GM12878 (cell line): ENCODE results near the gene ARMC9. TPM values are rescaled to one million over a fixed set of nuclear protein-coding genes. Genes with fewer than 3 reads are reported as not detected.

Experiments
- ATAC-seq: fragments of 200-7000 bp; cut with Tn5 transposase; 3 replicates; pipeline ENCODE4 v1.9.1; 2020; ENCODE audit warnings: mild to moderate bottlenecking, moderate library complexity
- BruUV-seq: library from RNA; stranded (reverse); fragments of 400-500 nt; replicated peaks from 2 replicates; lab custom pipeline; 2021; lab: Mats Ljungman, UMichigan
- CTCF ChIA-PET: fragments of 300-600 bp; sonication (Branson Sonifier 250); formaldehyde crosslinking; extraction: SDS; loops from one replicate; lab custom pipeline; 2021; ENCODE audit warnings: inconsistent platforms; lab: Yijun Ruan, JAX
- POLR2A ChIA-PET: fragments of 350-600 bp; formaldehyde crosslinking; extraction: SDS; loops from one replicate; lab custom pipeline; 2021; ENCODE audit warnings: inconsistent platforms; lab: Charles Lee
- RAD21 ChIA-PET: fragments of 300-600 bp; sonication (Branson Sonifier 250); formaldehyde crosslinking; loops from one replicate; lab custom pipeline; 2023; ENCODE audit warnings: antibody characterized with exemption; ENCODE audit not compliant: unreplicated experiment; lab: Charles Lee
- SMC1A ChIA-PET: fragments of 300-600 bp; sonication (Branson Sonifier 250); formaldehyde crosslinking; loops from one replicate; lab custom pipeline; 2023; ENCODE audit not compliant: unreplicated experiment, uncharacterized antibody; lab: Charles Lee
- DNase-seq: peaks from one replicate; pipeline ENCODE4 v3.0.0-alpha.2; 2011; ENCODE audit warnings: low read depth, low spot score
- FAIRE-seq: peaks from 3 replicates; lab custom pipeline; 2011; peaks lifted over from hg19 to GRCh38; lab: Jason Lieb, UNC
- H2AFZ ChIP-seq: 2 replicates; pipeline ENCODE4 v1.6.0; 2011; ENCODE audit warnings: low read depth, low read length, control low read depth; ENCODE audit not compliant: control insufficient read depth
- H3K27ac ChIP-seq: 2 replicates; pipeline ENCODE4 v1.5.1; 2011; ENCODE audit warnings: control low read depth; ENCODE audit not compliant: control insufficient read depth, insufficient read depth
- H3K27me3 ChIP-seq, 2 experiments: replicated peaks in 1 of 2; 2 replicates each; pipeline versions ENCODE4 v1.6.0 to v1.6.1; 2011; ENCODE audit warnings: low read length in 1 of 2; ENCODE audit not compliant: control insufficient read depth in 2 of 2, insufficient read depth in 2 of 2
- H3K36me3 ChIP-seq, 2 experiments: 2 replicates each; pipeline ENCODE4 v1.5.1; 2011; ENCODE audit warnings: low read length in 1 of 2; ENCODE audit not compliant: control insufficient read depth in 2 of 2, insufficient read depth in 2 of 2
- H3K4me1 ChIP-seq: 2 replicates; pipeline ENCODE4 v1.6.1; 2011; ENCODE audit warnings: mild to moderate bottlenecking, low read length, moderate library complexity, mixed read lengths; ENCODE audit not compliant: control insufficient read depth, insufficient read depth
- H3K4me2 ChIP-seq: 2 replicates; pipeline ENCODE4 v1.6.0; 2011; ENCODE audit warnings: control low read depth; ENCODE audit not compliant: control insufficient read depth, insufficient read depth
- H3K4me3 ChIP-seq: fragments of 200-600 bp; sonication (generic); 2 replicates; pipeline ENCODE4 v1.5.1; 2016
- H3K79me2 ChIP-seq: 2 replicates; pipeline ENCODE4 v1.6.0; 2011; ENCODE audit warnings: low read length; ENCODE audit not compliant: control insufficient read depth, insufficient read depth
- H3K9ac ChIP-seq: 2 replicates; pipeline ENCODE4 v1.8.0; 2011; ENCODE audit warnings: low read length, control low read depth, mixed read lengths; ENCODE audit not compliant: control insufficient read depth, insufficient read depth
- H3K9me3 ChIP-seq: replicated peaks from 3 replicates; pipeline ENCODE4 v1.5.1; 2011; ENCODE audit warnings: mild to moderate bottlenecking, low read length; ENCODE audit not compliant: control insufficient read depth, insufficient read depth
- H4K20me1 ChIP-seq: 2 replicates; pipeline ENCODE4 v1.6.0; 2011; ENCODE audit not compliant: control insufficient read depth, insufficient read depth
- ASH2L ChIP-seq: fragments of 300-600, 200-600 bp; sonication (generic); IDR thresholded peaks from 2 replicates; pipeline ENCODE4 v1.6.1; 2017; ENCODE audit warnings: low read depth, mild to moderate bottlenecking, borderline replicate concordance
- E2F8 ChIP-seq: fragments of 450-650 bp; IDR thresholded peaks from 2 replicates; pipeline ENCODE4 v1.6.1; 2018; ENCODE audit warnings: mild to moderate bottlenecking, low read depth, moderate library complexity; ENCODE audit not compliant: partially characterized antibody
- ESRRA ChIP-seq: IDR thresholded peaks from 2 replicates; pipeline ENCODE4 v1.6.1; 2012; ENCODE audit warnings: mild to moderate bottlenecking, low read length, improper control_type of control experiment
- PAX5 ChIP-seq: IDR thresholded peaks from 2 replicates; pipeline ENCODE4 v1.6.1; 2011; ENCODE audit warnings: low read depth, low read length, borderline replicate concordance
- RFX5 ChIP-seq: IDR thresholded peaks from 2 replicates; pipeline ENCODE4 v1.6.1; 2011; ENCODE audit warnings: low read depth, low read length, improper control_type of control experiment
- SIX5 ChIP-seq: IDR thresholded peaks from 2 replicates; pipeline ENCODE4 v1.6.1; 2011; ENCODE audit warnings: mild to moderate bottlenecking, low read depth, low read length, moderate library complexity; ENCODE audit not compliant: severe bottlenecking
- SUZ12 ChIP-seq: fragments of 200-600 bp; sonication (generic); IDR thresholded peaks from one replicate; pipeline ENCODE4 v1.6.1; 2018; ENCODE audit warnings: antibody characterized with exemption, mild to moderate bottlenecking; ENCODE audit not compliant: unreplicated experiment
- TAF1 ChIP-seq: IDR thresholded peaks from 2 replicates; pipeline ENCODE4 v1.6.1; 2011; ENCODE audit warnings: mild to moderate bottlenecking, low read depth, low read length, borderline replicate concordance
- USF1 ChIP-seq: IDR thresholded peaks from 2 replicates; pipeline ENCODE4 v1.6.1; 2011; ENCODE audit warnings: borderline replicate concordance, low read depth, mild to moderate bottlenecking, moderate library complexity, mixed read lengths, low read length; ENCODE audit not compliant: insufficient read depth; ENCODE audit errors: extremely low read length
- WRNIP1 ChIP-seq: IDR thresholded peaks from 2 replicates; pipeline ENCODE4 v1.6.1; 2011; ENCODE audit warnings: low read depth, low read length, improper control_type of control experiment, borderline replicate concordance
- WGBS: methylation state at CpG from one replicate; pipeline ENCODE4 v1.1.6; 2016; ENCODE audit warnings: low lambda C conversion rate; ENCODE audit not compliant: insufficient replicate concordance, insufficient coverage; ENCODE audit errors: missing lambda C conversion rate; 5-methylcytosine and 5-hydroxymethylcytosine counted together
- in situ Hi-C: fragments of 300-500 bp; cut with MboI; formaldehyde crosslinking; loops from 9 replicates; pipeline ENCODE4 v1.14.3; 2018; ENCODE audit warnings: mixed read lengths
- intact Hi-C: fragments of 100-400 bp; cut with micrococcal nuclease; formaldehyde crosslinking; loops from one replicate; pipeline ENCODE4 v1.14.2; 2022; ENCODE audit not compliant: unreplicated experiment
- polyA plus RNA-seq, 11 experiments: library from polyadenylated mRNA; depleted of rRNA in 4 of 11; unstranded in 6 of 11; stranded (reverse) in 5 of 11; fragments of >200 nt; fragmentation: Nextera tagmentation in 4 of 11; fragmentation: Illumina TruSeq in 1 of 11; extraction: Ambion mirVana in 4 of 11; extraction: Trizol in 1 of 11; gene quantifications; 1 replicate in 1 of 11; 2 replicates in 10 of 11; pipeline versions ENCODE4 v1.2.1 to v1.2.3, GENCODE V29; 2011 to 2016; ENCODE audit warnings: inconsistent platforms in 2 of 11, missing spikeins in 2 of 11, low read depth in 1 of 11
- total RNA-seq, 4 experiments: library from RNA; depleted of rRNA in 3 of 4; stranded (reverse); fragments of >200 nt in 3 of 4; fragmentation: Illumina TruSeq in 1 of 4; extraction: Trizol in 1 of 4; gene quantifications; 2 replicates each; pipeline versions ENCODE4 v1.2.1 to v1.2.3, GENCODE V29; 2013 to 2021

ARMC9 gene
- total and polyA plus RNA-seq, 10 of the 15 experiments (the other 5 are each of a cell fraction or from before 2014, with no cell fraction given) = 3.8 to 21.8 (median 10.4) TPM

- Histone ChIP-seq H4K20me1 (no peaks in the 10 kb centered on the region), H3K27ac (no peak overlapping the region), H3K4me1 (no peaks in the 10 kb centered on the region), H3K79me2 (no peaks in the 10 kb centered on the region), H3K9ac (no peak overlapping the region), H2AFZ (no peak overlapping the region), H3K9me3 (peaks cover 4% of the 10 kb centered on the region; the same call in 2 of the 3 replicates), H3K4me3 (no peak overlapping the region), H3K27me3 (no peaks in the 10 kb centered on the region), H3K4me2 (no peak overlapping the region), H3K36me3 (no peaks in the 10 kb centered on the region)
- POLR2A ChIA-PET = no interaction called here
- TF ChIP-seq USF1 (no peak), PAX5 (no peak), WRNIP1 (no peak), TAF1 (no peak), SUZ12 (no peak)
- FAIRE-seq = no peak
- no peak for ATAC-seq
- in situ Hi-C loops (no loop called here), intact Hi-C loops (no loop called here)
- SMC1A ChIA-PET = interaction anchor here (1.0 kb wide), 1 partner anchor 10 kb away, joined by 3 read pairs; no protein-coding TSS in a partner anchor
- RAD21 ChIA-PET = interaction anchor here (0.6 kb wide), 1 partner anchor 20 kb away, joined by 3 read pairs; no protein-coding TSS in a partner anchor
- DNase-seq = no peak
- BruUV-seq = no TSS peak
- WGBS = 100% methylated on average over 1 of the region's 2 CpGs
- CTCF ChIA-PET = interaction anchor here (0.9 to 2.0 kb wide), 4 partner anchors 10 to 140 kb away, joined by 3 to 9 read pairs (median 4); no protein-coding TSS in a partner anchor
These were observed 185.6 kb downstream of the ARMC9 start for GRCh38 chr2:231384109-231384435.

- WGBS = 73% methylated on average over 2 of the region's 2 CpGs
- DNase-seq (no peak), ATAC-seq (no peak), FAIRE-seq (no peak)
- no peak overlapping the region for H3K4me2 ChIP-seq
- in situ Hi-C loops = no loop called here
- intact Hi-C loops = no loop called here
- no peaks in the 10 kb centered on the region for H3K27me3 ChIP-seq
- no peaks in the 10 kb centered on the region for H3K4me1 ChIP-seq
- POLR2A ChIA-PET = no interaction called here
- no TSS peak for BruUV-seq
- RAD21 ChIA-PET = no interaction called here
- no peaks in the 10 kb centered on the region for H3K36me3 ChIP-seq
- SMC1A ChIA-PET = no interaction called here
- H4K20me1 ChIP-seq = no peaks in the 10 kb centered on the region
- CTCF ChIA-PET = no interaction called here
- no peak overlapping the region for H3K9ac ChIP-seq
- no peaks in the 10 kb centered on the region for H3K79me2 ChIP-seq
- H3K27ac ChIP-seq = no peak overlapping the region
- peaks cover 4% of the 10 kb centered on the region; the same call in 2 of the 3 replicates for H3K9me3 ChIP-seq
- no peak overlapping the region for H2AFZ ChIP-seq
- no peak overlapping the region for H3K4me3 ChIP-seq
- no peak for TF ChIP-seq SIX5
- no peak for TF ChIP-seq ASH2L
- no peak for TF ChIP-seq RFX5
- TF ChIP-seq ESRRA = no peak
- TF ChIP-seq E2F8 = no peak
These were observed 186.5 kb downstream of the ARMC9 start for GRCh38 chr2:231384970-231385369.
